GM19468 (cell line): ENCODE results near the gene EPB41L2.
"Not testable (repeated sequence)": the region's sequence is repeated elsewhere in the genome, so short reads cannot be mapped to it uniquely, and the experiment has no call there.

ENCODE experiments used
- ATAC-seq: cut with Tn5 transposase; IDR thresholded peaks from one replicate; pipeline ENCODE4 v1.9.1; 2021; ENCODE audit warnings: mild to moderate bottlenecking, moderate library complexity, moderate number of reproducible peaks; ENCODE audit not compliant: unreplicated experiment; ENCODE audit errors: extremely low read depth

Gene EPB41L2

GRCh38 chr6:130964289-130964688 is 98.8 kb downstream of the EPB41L2 start:
- ATAC-seq: peak; percentile 23

- no peak for ATAC-seq
These were observed 100.1 kb downstream of the EPB41L2 start for GRCh38 chr6:130962966-130963365.

- ATAC-seq: no peak
These were observed 101.9 kb downstream of the EPB41L2 start for GRCh38 chr6:130961148-130961547.

GRCh38 chr6:130959951-130960350 is 103.1 kb downstream of the EPB41L2 start:
- no peak for ATAC-seq

GRCh38 chr6:130958468-130958867 is 104.6 kb downstream of the EPB41L2 start:
- no peak for ATAC-seq

- ATAC-seq: no peak
These were observed 107.3 kb downstream of the EPB41L2 start for GRCh38 chr6:130955755-130956154.

GRCh38 chr6:130949553-130949952 is 113.5 kb downstream of the EPB41L2 start:
- ATAC-seq: no peak

GRCh38 chr6:130947464-130947863 is 115.6 kb downstream of the EPB41L2 start:
- ATAC-seq: no peak

GRCh38 chr6:130946076-130946475 is 117.0 kb downstream of the EPB41L2 start:
- no peak for ATAC-seq

GRCh38 chr6:130945401-130945919 is 117.6 kb downstream of the EPB41L2 start:
- no peak for ATAC-seq

- no peak for ATAC-seq
These were observed 118.6 kb downstream of the EPB41L2 start for GRCh38 chr6:130944486-130944885.

- no peak for ATAC-seq
These were observed 119.3 kb downstream of the EPB41L2 start for GRCh38 chr6:130943738-130944137.

GRCh38 chr6:130942752-130943151 is 120.3 kb downstream of the EPB41L2 start:
- not testable (repeated sequence) for ATAC-seq

GRCh38 chr6:130937942-130938604 is 125.0 kb downstream of the EPB41L2 start:
- no peak for ATAC-seq

- ATAC-seq: no peak
These were observed 126.1 kb downstream of the EPB41L2 start for GRCh38 chr6:130936933-130937332.

- ATAC-seq: no peak
These were observed 127.1 kb downstream of the EPB41L2 start for GRCh38 chr6:130935978-130936377.

- ATAC-seq: no peak
These were observed 128.0 kb downstream of the EPB41L2 start for GRCh38 chr6:130934848-130935585.

- no peak for ATAC-seq
These were observed 129.3 kb downstream of the EPB41L2 start for GRCh38 chr6:130933712-130934200.

GRCh38 chr6:130932921-130933320 is 130.1 kb downstream of the EPB41L2 start:
- ATAC-seq: no peak

- ATAC-seq: no peak
These were observed 130.6 kb downstream of the EPB41L2 start for GRCh38 chr6:130932438-130932837.

GRCh38 chr6:130931683-130932082 is 131.4 kb downstream of the EPB41L2 start:
- ATAC-seq: no peak
